IMR-90 (cell line): ENCODE data around the gene TOR2A.

Source experiments
- BHLHE40 ChIP-seq: fragments of 150-350 bp; IDR thresholded peaks from 2 replicates; pipeline ENCODE4 v1.6.1; 2016; ENCODE audit warnings: mild to moderate bottlenecking, low read depth, low read length
- CTCF ChIP-seq: conservative IDR thresholded peaks from 2 replicates; pipeline ENCODE4 v1.5.1; 2012; ENCODE audit warnings: mild to moderate bottlenecking, low read depth, low read length, improper control_type of control experiment
- ELK1 ChIP-seq: fragments of 150-350 bp; IDR thresholded peaks from 2 replicates; pipeline ENCODE4 v1.6.1; 2016; ENCODE audit warnings: low read depth, mild to moderate bottlenecking, low read length, moderate library complexity, borderline replicate concordance
- MXI1 ChIP-seq: IDR thresholded peaks from 2 replicates; pipeline ENCODE4 v1.6.1; 2012; ENCODE audit warnings: low read depth, mild to moderate bottlenecking, low read length, moderate library complexity, borderline replicate concordance
- POLR2A ChIP-seq: IDR thresholded peaks from 2 replicates; pipeline ENCODE4 v1.6.1; 2012; ENCODE audit warnings: mild to moderate bottlenecking, low read depth, low read length
- RFX5 ChIP-seq: IDR thresholded peaks from 2 replicates; pipeline ENCODE4 v1.8.0; 2012; ENCODE audit warnings: low read depth, mild to moderate bottlenecking, low read length, moderate library complexity
- USF2 ChIP-seq: fragments of 150-350 bp; IDR thresholded peaks from 2 replicates; pipeline ENCODE4 v1.6.1; 2017; ENCODE audit warnings: mild to moderate bottlenecking, antibody characterized with exemption, low read length, low read depth

GRCh38 chr9:127734747-127735529, at the start of gene TOR2A:
- no peak for TF ChIP-seq ELK1
- peak; percentile 83 for TF ChIP-seq RFX5
- TF ChIP-seq CTCF, result peak; percentile 99
- no peak for TF ChIP-seq USF2
- TF ChIP-seq BHLHE40, result no peak
- peak; percentile 73 for TF ChIP-seq POLR2A
- TF ChIP-seq MXI1, result peak; percentile 70
